GM23338 (cell line): Measurements from ENCODE around the gene RAP1GAP. TPM values are rescaled to one million over a fixed set of nuclear protein-coding genes. Genes with fewer than 3 reads are reported as not detected.
"Not testable (repeated sequence)": the region's sequence is repeated elsewhere in the genome, so short reads cannot be mapped to it uniquely, and the experiment has no call there.

Source experiments
- ATAC-seq: fragments of 200-7000 bp; cut with Tn5 transposase; 3 replicates; pipeline ENCODE4 v1.9.1; 2020
- DNase-seq: peaks from one replicate; pipeline ENCODE4 v3.0.0-alpha.2; 2015; ENCODE audit warnings: low spot score
- H2AFZ ChIP-seq: fragments of 200-600 bp; sonication (generic); 2 replicates; pipeline ENCODE4 v1.8.0; 2016; ENCODE audit warnings: antibody characterized with exemption, mild to moderate bottlenecking, moderate library complexity
- H3F3A ChIP-seq: fragments of 200-600 bp; sonication (generic); replicated peaks from 2 replicates; pipeline ENCODE4 v1.8.0; 2017; ENCODE audit warnings: antibody characterized with exemption, mixed run types, low read depth
- H3K27ac ChIP-seq: fragments of 200-600 bp; sonication (generic); 2 replicates; pipeline ENCODE4 v1.6.1; 2016; ENCODE audit warnings: low read depth
- H3K27me3 ChIP-seq: fragments of 200-600 bp; sonication (generic); 2 replicates; pipeline ENCODE4 v1.8.0; 2016; ENCODE audit warnings: mild to moderate bottlenecking, mixed run types, moderate library complexity; ENCODE audit not compliant: insufficient read depth
- H3K36me3 ChIP-seq: fragments of 200-600 bp; sonication (generic); 2 replicates; pipeline ENCODE4 v1.8.0; 2016; ENCODE audit warnings: mild to moderate bottlenecking; ENCODE audit not compliant: insufficient read depth
- H3K4me1 ChIP-seq: fragments of 200-600 bp; sonication (generic); 2 replicates; pipeline ENCODE4 v1.8.0; 2016; ENCODE audit warnings: mild to moderate bottlenecking, moderate library complexity; ENCODE audit not compliant: insufficient read depth
- H3K4me2 ChIP-seq: fragments of 200-600 bp; sonication (generic); 2 replicates; pipeline ENCODE4 v1.7.1; 2017; ENCODE audit warnings: mixed run types
- H3K4me3 ChIP-seq: fragments of 200-600 bp; sonication (generic); 2 replicates; pipeline ENCODE4 v1.6.1; 2016; ENCODE audit warnings: mixed run types
- H3K79me2 ChIP-seq: fragments of 200-600 bp; sonication (generic); replicated peaks from 2 replicates; pipeline ENCODE4 v1.8.0; 2017; ENCODE audit warnings: mild to moderate bottlenecking; ENCODE audit not compliant: insufficient read depth
- H3K9me2 ChIP-seq: fragments of 200-600 bp; sonication (generic); 2 replicates; pipeline ENCODE4 v1.8.0; 2017; ENCODE audit not compliant: insufficient read depth
- H4K20me1 ChIP-seq: fragments of 200-600 bp; sonication (generic); replicated peaks from 2 replicates; pipeline ENCODE4 v1.8.0; 2017; ENCODE audit warnings: mild to moderate bottlenecking; ENCODE audit not compliant: insufficient read depth
- H3K27ac Mint-ChIP-seq: 2 replicates; pipeline ENCODE4 v1.8.0; 2020; ENCODE audit warnings: inconsistent platforms, mild to moderate bottlenecking, moderate library complexity, mixed read lengths
- H3K27me3 Mint-ChIP-seq: 3 replicates; pipeline ENCODE4 v1.8.0; 2022; ENCODE audit warnings: low read depth, mild to moderate bottlenecking, moderate library complexity, mixed read lengths, inconsistent platforms; ENCODE audit not compliant: insufficient read depth, poor library complexity
- H3K36me3 Mint-ChIP-seq: 3 replicates; pipeline ENCODE4 v1.8.0; 2021; ENCODE audit warnings: low read depth, mild to moderate bottlenecking, inconsistent platforms, moderate library complexity, mixed read lengths
- H3K4me1 Mint-ChIP-seq: 3 replicates; pipeline ENCODE4 v1.8.0; 2020; ENCODE audit warnings: mild to moderate bottlenecking, inconsistent platforms, mixed read lengths
- H3K4me3 Mint-ChIP-seq: 3 replicates; pipeline ENCODE4 v1.8.0; 2021; ENCODE audit warnings: moderate library complexity, mild to moderate bottlenecking, inconsistent platforms, mixed read lengths
- H3K9me3 Mint-ChIP-seq: 3 replicates; pipeline ENCODE4 v1.8.0; 2020; ENCODE audit warnings: moderate library complexity, mild to moderate bottlenecking, inconsistent platforms, mixed read lengths
- STAT1 ChIP-seq: IDR thresholded peaks from one replicate; pipeline ENCODE4 v1.6.1; 2016; ENCODE audit warnings: antibody characterized with exemption; ENCODE audit not compliant: unreplicated experiment
- polyA plus RNA-seq: library from polyadenylated mRNA; unstranded; fragments of >200 nt; fragmentation: Nextera tagmentation; extraction: Ambion mirVana; gene quantifications from 2 replicates; pipeline ENCODE4 v1.2.1, GENCODE V29; 2016
- total RNA-seq: library from RNA; depleted of rRNA; stranded (reverse); fragments of >200 nt; shearing (Covaris generic); gene quantifications from 2 replicates; pipeline ENCODE4 v1.2.3, GENCODE V29; 2014
- TF ChIP-seq, protein P1 (sequence below): IDR thresholded peaks from 2 replicates; pipeline ENCODE4 v1.6.1; 2016; ENCODE audit warnings: antibody characterized with exemption
- TF ChIP-seq, protein P2 (sequence below), 2 experiments: fragments of 200-600 bp in 1 of 2; sonication (generic) in 1 of 2; conservative IDR thresholded peaks; 2 replicates each; pipeline versions ENCODE4 v1.5.1 to v1.6.1; 2016 to 2017; ENCODE audit warnings: antibody characterized with exemption in 2 of 2, low read depth in 2 of 2, mild to moderate bottlenecking in 2 of 2, moderate library complexity in 1 of 2

Gene RAP1GAP
- total and polyA plus RNA-seq, 2 experiments from 2014 or later, result 4.3 to 6.6 TPM

DNA sequence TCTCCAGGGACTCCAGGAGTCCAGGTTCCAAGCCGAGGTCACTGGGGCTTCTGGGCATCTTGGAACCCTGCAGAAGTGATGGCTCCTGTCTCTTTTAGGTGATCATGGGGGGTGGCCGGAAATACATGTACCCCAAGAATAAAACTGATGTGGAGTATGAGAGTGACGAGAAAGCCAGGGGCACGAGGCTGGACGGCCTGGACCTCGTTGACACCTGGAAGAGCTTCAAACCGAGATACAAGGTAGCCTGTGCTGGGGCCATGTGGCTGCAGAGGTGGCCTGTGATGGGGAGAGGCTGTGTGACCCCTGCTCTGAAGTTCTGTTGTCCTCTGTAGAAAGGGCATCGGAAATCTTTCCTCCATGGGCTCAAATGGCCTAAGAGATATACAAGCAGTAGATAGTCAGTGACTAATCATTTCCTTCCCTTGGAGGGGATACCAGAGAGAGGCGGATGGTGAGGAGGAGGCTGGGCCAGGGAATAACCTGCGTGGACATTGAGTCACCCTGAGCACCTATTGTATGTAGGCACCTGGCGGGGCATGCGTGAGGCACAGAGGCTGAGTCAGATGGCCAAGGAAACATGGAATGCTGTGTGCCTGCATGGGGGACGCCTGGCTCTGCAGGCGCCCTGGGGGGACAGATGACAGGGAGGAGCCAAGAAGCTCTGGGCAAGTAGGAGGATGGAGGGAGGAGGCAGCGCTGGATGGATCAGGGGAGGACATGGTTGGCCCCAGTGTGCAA lies 101.0 kb downstream of the RAP1GAP start (continued):
- TF ChIP-seq, protein P1, sequence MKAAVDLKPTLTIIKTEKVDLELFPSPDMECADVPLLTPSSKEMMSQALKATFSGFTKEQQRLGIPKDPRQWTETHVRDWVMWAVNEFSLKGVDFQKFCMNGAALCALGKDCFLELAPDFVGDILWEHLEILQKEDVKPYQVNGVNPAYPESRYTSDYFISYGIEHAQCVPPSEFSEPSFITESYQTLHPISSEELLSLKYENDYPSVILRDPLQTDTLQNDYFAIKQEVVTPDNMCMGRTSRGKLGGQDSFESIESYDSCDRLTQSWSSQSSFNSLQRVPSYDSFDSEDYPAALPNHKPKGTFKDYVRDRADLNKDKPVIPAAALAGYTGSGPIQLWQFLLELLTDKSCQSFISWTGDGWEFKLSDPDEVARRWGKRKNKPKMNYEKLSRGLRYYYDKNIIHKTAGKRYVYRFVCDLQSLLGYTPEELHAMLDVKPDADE, result no peak
- TF ChIP-seq, protein P2, sequence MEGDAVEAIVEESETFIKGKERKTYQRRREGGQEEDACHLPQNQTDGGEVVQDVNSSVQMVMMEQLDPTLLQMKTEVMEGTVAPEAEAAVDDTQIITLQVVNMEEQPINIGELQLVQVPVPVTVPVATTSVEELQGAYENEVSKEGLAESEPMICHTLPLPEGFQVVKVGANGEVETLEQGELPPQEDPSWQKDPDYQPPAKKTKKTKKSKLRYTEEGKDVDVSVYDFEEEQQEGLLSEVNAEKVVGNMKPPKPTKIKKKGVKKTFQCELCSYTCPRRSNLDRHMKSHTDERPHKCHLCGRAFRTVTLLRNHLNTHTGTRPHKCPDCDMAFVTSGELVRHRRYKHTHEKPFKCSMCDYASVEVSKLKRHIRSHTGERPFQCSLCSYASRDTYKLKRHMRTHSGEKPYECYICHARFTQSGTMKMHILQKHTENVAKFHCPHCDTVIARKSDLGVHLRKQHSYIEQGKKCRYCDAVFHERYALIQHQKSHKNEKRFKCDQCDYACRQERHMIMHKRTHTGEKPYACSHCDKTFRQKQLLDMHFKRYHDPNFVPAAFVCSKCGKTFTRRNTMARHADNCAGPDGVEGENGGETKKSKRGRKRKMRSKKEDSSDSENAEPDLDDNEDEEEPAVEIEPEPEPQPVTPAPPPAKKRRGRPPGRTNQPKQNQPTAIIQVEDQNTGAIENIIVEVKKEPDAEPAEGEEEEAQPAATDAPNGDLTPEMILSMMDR (conservative IDR thresholded peaks at IDR 0.05; ENCODE audit: low read depth in 2 of 2), result no peak

DNA sequence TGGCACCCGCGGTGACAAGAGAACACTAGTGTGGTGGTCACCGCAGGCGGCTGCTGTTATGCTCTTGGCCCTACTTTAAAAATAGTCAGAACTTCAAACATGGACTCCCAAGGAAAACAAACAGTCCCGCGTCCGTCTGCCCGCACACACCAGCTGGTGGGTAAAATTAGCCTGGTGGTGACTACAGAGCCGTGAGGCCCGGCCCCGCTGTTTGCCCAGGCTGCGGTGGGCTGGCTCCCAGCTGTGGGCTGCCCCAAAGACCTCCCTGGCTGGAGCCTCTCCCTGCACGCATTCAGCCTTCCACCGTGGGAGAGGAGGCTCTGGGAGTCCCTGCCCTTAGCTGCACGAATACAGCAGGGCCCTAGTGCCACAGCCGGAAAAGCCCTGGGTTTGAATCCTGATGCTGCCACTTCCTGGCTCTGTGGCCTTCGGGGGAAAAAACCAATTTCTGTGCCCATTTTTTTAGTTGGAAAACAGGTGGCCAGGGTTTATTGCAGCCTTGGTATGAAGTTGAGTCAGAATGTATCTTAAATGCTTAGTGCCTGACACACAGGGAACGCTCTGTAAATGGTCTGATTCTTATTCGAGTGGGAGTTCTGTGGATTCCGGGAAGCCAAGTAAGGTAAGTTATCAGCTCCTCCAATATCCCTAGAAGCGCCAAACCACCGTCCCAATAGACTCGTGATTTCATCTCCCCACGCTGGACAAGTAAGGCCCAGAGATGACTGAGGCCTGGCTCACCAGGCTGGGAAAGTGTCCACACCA lies 101.7 kb downstream of the RAP1GAP start:
- no peak for TF ChIP-seq STAT1
- H3K9me2 ChIP-seq, result no peaks in the 10 kb centered on the region
- no peaks in the 10 kb centered on the region for H3F3A ChIP-seq
- Mint-ChIP-seq H3K4me3 (no peak overlapping the region), H3K4me1 (no peaks in the 10 kb centered on the region; the same call in 1 of the 3 replicates), H3K27ac (no peak overlapping the region), H3K36me3 (peaks cover 26% of the 10 kb centered on the region), H3K9me3 (no peaks in the 10 kb centered on the region; the same call in 2 of the 3 replicates), H3K27me3 (peaks cover 8% of the 10 kb centered on the region)
- H3K4me2 ChIP-seq, result no peak overlapping the region
- no peaks in the 10 kb centered on the region for H3K36me3 ChIP-seq
- H3K27ac ChIP-seq, result no peak overlapping the region
- no peak for ATAC-seq
- H3K27me3 ChIP-seq, result no peaks in the 10 kb centered on the region
- no peak overlapping the region for H2AFZ ChIP-seq
- DNase-seq, result no peak
- H4K20me1 ChIP-seq, result no peaks in the 10 kb centered on the region
- no peaks in the 10 kb centered on the region for H3K4me1 ChIP-seq
- H3K4me3 ChIP-seq, result no peak overlapping the region
- H3K79me2 ChIP-seq, result no peaks in the 10 kb centered on the region

DNA sequence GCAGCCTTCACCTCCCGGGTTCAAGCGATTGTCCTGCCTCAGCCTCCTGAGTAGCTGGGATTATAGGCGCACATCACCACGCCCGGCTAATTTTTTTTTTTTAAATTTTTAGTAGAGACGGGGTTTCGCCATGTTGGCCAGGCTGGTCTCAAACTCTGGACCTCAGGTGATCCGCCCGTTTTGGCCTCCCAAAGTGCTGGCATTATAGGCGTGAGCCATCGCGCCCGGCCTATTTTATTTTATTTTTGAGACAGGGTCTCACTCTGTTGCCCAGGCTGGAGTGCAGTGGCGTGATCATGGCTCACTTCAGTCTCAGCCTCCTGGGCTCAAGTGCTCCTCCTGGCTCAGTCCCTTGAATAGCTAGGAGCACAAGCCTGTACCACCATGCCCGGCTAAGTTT lies 102.8 kb downstream of the RAP1GAP start:
- not testable (repeated sequence) for H3K27me3 ChIP-seq, H3K36me3 ChIP-seq, H3K4me3 ChIP-seq, H3K4me1 Mint-ChIP-seq, H3K4me3 Mint-ChIP-seq, H3K27me3 Mint-ChIP-seq, H2AFZ ChIP-seq, H3F3A ChIP-seq, DNase-seq, ATAC-seq, H3K9me3 Mint-ChIP-seq, H4K20me1 ChIP-seq, H3K27ac ChIP-seq, H3K79me2 ChIP-seq, H3K4me1 ChIP-seq, H3K9me2 ChIP-seq, H3K4me2 ChIP-seq, H3K27ac Mint-ChIP-seq
- peaks cover 19% of the 10 kb centered on the region for H3K36me3 Mint-ChIP-seq
